Naive thymus-derived CD4-positive, alpha-beta T cell (primary cell): ENCODE data around the gene C18orf32. TPM values are rescaled to one million over a fixed set of nuclear protein-coding genes. Genes with fewer than 3 reads are reported as not detected.
A peak's percentile ranks its signal among the peaks of the same experiment; 100 is the strongest.

Source experiments
- ATAC-seq: fragments of 150-1000 bp; cut with Tn5 transposase; 2 replicates; pipeline ENCODE4 v1.10.0; 2021; ENCODE audit warnings: mild to moderate bottlenecking, moderate library complexity
- CTCF ChIA-PET: fragments of 350-600 bp; sonication (Branson Sonifier 250); formaldehyde crosslinking; loops from one replicate; lab custom pipeline; 2021; ENCODE audit warnings: antibody characterized with exemption; lab: Charles Lee
- POLR2A ChIA-PET: fragments of 350-600 bp; sonication (Branson Sonifier 250); formaldehyde crosslinking; loops from one replicate; lab custom pipeline; 2021; ENCODE audit warnings: antibody characterized with exemption, inconsistent platforms; lab: Charles Lee
- DNase-seq, 9 donors: peaks; one replicate each; pipeline versions ENCODE4 v3.0.0 to v3.0.0-alpha.2; 2020 to 2022; ENCODE audit warnings: mixed read lengths in 1 of 9
- H3K27ac ChIP-seq: one replicate; pipeline ENCODE4 v1.7.0; 2013; ENCODE audit warnings: mild to moderate bottlenecking, low read depth, low read length, moderate library complexity
- H3K27me3 ChIP-seq, 2 donors: one replicate each; pipeline ENCODE4 v1.7.0; 2013; ENCODE audit warnings: low read length in 2 of 2, mild to moderate bottlenecking in 2 of 2, moderate library complexity in 2 of 2; ENCODE audit not compliant: control insufficient read depth in 2 of 2, insufficient read depth in 2 of 2
- H3K36me3 ChIP-seq, 3 experiments: 1 replicate in 2 of 3; 2 replicates in 1 of 3; pipeline ENCODE4 v1.7.0; 2013; ENCODE audit warnings: low read length in 3 of 3, mild to moderate bottlenecking in 3 of 3, moderate library complexity in 1 of 3; ENCODE audit not compliant: insufficient read depth in 3 of 3, control insufficient read depth in 2 of 3
- H3K4me1 ChIP-seq, 2 donors: one replicate each; pipeline ENCODE4 v1.7.0; 2013; ENCODE audit warnings: low read length in 2 of 2, mild to moderate bottlenecking in 2 of 2, moderate library complexity in 1 of 2; ENCODE audit not compliant: control insufficient read depth in 2 of 2, insufficient read depth in 2 of 2
- H3K4me3 ChIP-seq: 2 replicates; pipeline ENCODE4 v1.7.0; 2013; ENCODE audit warnings: mild to moderate bottlenecking, low read length
- H3K9me3 ChIP-seq, 3 experiments: 1 replicate in 2 of 3; 2 replicates in 1 of 3; pipeline ENCODE4 v1.7.0; 2013; ENCODE audit warnings: low read length in 3 of 3; ENCODE audit not compliant: control insufficient read depth in 2 of 3
- H3K27ac Mint-ChIP-seq, 9 donors: one replicate each; pipeline ENCODE4 v1.8.0; 2020 to 2022; ENCODE audit warnings: mixed read lengths in 9 of 9, mild to moderate bottlenecking in 8 of 9, moderate library complexity in 5 of 9, inconsistent platforms in 2 of 9
- H3K27me3 Mint-ChIP-seq, 5 donors: one replicate each; pipeline ENCODE4 v1.8.0; 2021 to 2022; ENCODE audit warnings: mixed read lengths in 5 of 5, mild to moderate bottlenecking in 1 of 5
- H3K36me3 Mint-ChIP-seq, 5 donors: one replicate each; pipeline ENCODE4 v1.8.0; 2020 to 2022; ENCODE audit warnings: mixed read lengths in 5 of 5, mild to moderate bottlenecking in 3 of 5, inconsistent platforms in 1 of 5
- H3K4me1 Mint-ChIP-seq, 7 donors: one replicate each; pipeline ENCODE4 v1.8.0; 2020 to 2022; ENCODE audit warnings: mixed read lengths in 7 of 7, mild to moderate bottlenecking in 3 of 7, inconsistent platforms in 1 of 7
- H3K4me3 Mint-ChIP-seq, 10 donors: one replicate each; pipeline ENCODE4 v1.8.0; 2020 to 2022; ENCODE audit warnings: mild to moderate bottlenecking in 10 of 10, mixed read lengths in 10 of 10, moderate library complexity in 6 of 10, inconsistent platforms in 2 of 10
- H3K9me3 Mint-ChIP-seq, 11 donors: one replicate each; pipeline ENCODE4 v1.8.0; 2020 to 2022; ENCODE audit warnings: mixed read lengths in 11 of 11, mild to moderate bottlenecking in 4 of 11, inconsistent platforms in 1 of 11, moderate library complexity in 1 of 11
- intact Hi-C, 2 donors: fragments of 100-400 bp; cut with micrococcal nuclease; formaldehyde crosslinking; loops; one replicate each; pipeline ENCODE4 v1.15.1; 2023
- polyA plus RNA-seq, 2 donors: library from polyadenylated mRNA; unstranded; fragments of 300-500 nt; fragmentation: Illumina TruSeq; gene quantifications; one replicate each; pipeline ENCODE4 v1.2.3, GENCODE V29; 2021
- total RNA-seq, 6 experiments: library from RNA in 5 of 6; stranded (reverse) in 5 of 6; gene quantifications; 1 replicate in 5 of 6; 2 replicates in 1 of 6; pipeline ENCODE4 v1.2.3 and lab custom pipeline; 2021 to 2026

Gene C18orf32
- total RNA-seq = 10 to 100 TPM; 22.5 to 53.6 (median 31.5) TPM
- 10 to 100 TPM; 51.8 to 84.1 TPM for polyA plus RNA-seq
- 7.9 reads per million, percentile 32 among the genes with 10 or more reads in this experiment for total RNA-seq (lab: John Stamatoyannopoulos, UW)

DNA sequence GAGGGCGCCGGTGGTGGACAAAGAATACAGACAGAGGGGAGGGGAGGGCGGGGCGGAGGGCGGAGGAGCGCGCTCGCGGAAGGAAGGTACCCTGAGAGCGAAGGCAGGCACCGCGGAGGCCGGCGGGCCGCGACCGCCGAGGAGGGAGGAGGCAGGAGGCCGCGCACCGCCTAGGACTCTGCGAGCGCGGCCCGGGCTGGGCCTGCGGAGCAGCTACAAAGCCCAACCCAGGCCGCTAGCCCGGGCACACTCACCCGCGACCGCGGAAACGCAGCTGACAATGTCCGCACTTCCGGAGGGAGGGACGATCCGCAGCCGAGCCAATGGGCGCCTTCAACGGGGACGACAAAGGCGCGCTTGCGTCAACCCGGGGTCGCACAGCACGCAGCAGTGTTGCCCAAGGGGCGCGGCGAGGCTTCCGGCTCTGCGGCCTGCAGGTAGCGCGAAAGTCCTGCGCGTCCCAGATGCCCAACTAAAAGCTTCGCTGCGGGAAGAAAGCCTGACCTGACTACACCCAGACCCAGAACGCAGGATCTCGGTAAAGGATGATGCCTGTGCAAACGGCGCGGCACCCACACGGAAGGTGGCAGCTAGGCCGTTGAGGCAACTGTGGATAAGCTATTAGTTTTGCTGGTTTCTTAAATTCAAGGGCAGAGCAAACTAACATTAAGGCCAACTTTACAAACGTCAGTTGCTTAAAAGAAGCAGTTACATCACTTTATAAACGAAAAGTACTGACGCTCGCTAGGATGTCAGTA is at the start of gene C18orf32:
Gene C18orf32 (minus strand): TSS at position 282 of the 758 bp plus-strand sequence. CDS start 3,486 bp downstream, outside the sequence.
- no peaks in the 10 kb centered on the region for H3K27me3 ChIP-seq
- intact Hi-C loops = loop anchor here (1.0 to 5.0 kb wide), 8 partner anchors 27 to 1710 kb away; partner anchors contain the start of genes DYM (in 2 of the 2), MBD1 (in 2 of the 2), ACAA2 (in 1 of the 2) and CFAP53 (in 1 of the 2)
- ATAC-seq (peak; percentile 94), DNase-seq (peak; percentile 84 to 93 (median 92))
- H3K36me3 Mint-ChIP-seq = peaks cover 28 to 50% (median 41%) of the 10 kb centered on the region in 5 donors
- H3K4me3 ChIP-seq = peak within 1 kb of the TSS; percentile 95
- ChIA-PET CTCF (interaction anchor here (0.6 to 1.2 kb wide), 2 partner anchors 20 to 28 kb away, joined by 3 read pairs; no protein-coding TSS in a partner anchor), POLR2A (interaction anchor here (0.5 to 3.0 kb wide), 19 partner anchors 9 to 1387 kb away, joined by 3 to 31 read pairs (median 4); partner anchors contain the start of genes DYM and MBD1)
- H3K27me3 Mint-ChIP-seq = no peaks in the 10 kb centered on the region
- no peaks in the 10 kb centered on the region for H3K9me3 Mint-ChIP-seq
- H3K27ac ChIP-seq = peak within 1 kb of the TSS; percentile 95
- peak within 1 kb of the TSS; percentile 77 to 98 (median 94) for H3K4me3 Mint-ChIP-seq
- H3K9me3 ChIP-seq = no peaks in the 10 kb centered on the region
- peak within 1 kb of the TSS; percentile 90 to 98 (median 96) for H3K27ac Mint-ChIP-seq
- H3K4me1 Mint-ChIP-seq = peaks cover 40 to 83% (median 70%) of the 10 kb centered on the region in 7 donors
- peaks cover 34 to 39% of the 10 kb centered on the region in 2 donors for H3K4me1 ChIP-seq
- peaks cover 9 to 52% (median 28%) of the 10 kb centered on the region in 3 experiments for H3K36me3 ChIP-seq

DNA sequence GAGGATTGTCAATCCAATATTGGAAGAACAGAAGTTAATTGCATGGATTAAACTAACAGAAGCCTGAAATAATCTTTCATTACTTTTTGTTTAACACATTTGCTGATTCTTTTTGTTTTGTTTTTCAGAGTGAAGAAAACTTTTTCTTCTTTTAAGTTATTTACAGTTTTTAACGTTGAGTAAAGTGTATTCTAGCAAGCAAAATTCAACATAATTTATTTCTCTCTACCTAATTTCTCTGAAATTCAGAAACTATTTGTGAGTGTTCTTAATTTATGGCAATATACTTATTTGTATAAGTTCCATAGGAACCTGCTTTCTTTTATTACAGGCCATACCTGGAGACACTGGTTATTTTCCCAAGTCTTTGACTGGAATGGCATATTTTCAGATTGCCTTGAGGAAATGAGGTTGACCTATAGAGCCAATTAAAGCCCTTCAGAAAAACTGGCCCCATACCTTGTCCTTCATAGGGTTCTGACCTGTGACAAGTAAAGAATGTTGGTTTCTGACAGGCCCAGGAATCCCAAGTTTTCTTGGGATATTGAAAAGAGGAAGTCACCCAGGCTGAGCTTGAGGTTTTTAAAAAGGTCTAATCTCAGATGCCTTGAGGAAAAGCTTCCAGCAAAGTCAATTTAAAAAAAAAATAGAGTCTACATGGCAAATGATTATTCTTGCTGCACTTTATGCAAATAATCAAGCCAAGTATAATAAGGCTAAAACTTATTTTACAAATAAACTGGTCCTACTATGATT is 48.0 kb upstream of the C18orf32 start:
- intact Hi-C loops = no loop called here
- ChIA-PET POLR2A (interaction anchor here (0.7 kb wide), 1 partner anchor 201 kb away, joined by 3 read pairs; no protein-coding TSS in a partner anchor), CTCF (interaction anchor here (0.7 kb wide), 1 partner anchor 443 kb away, joined by 8 read pairs; no protein-coding TSS in a partner anchor)
- Histone ChIP-seq H3K4me1 (no peaks in the 10 kb centered on the region), H3K9me3 (peaks cover 0 to 6% (median 0%) of the 10 kb centered on the region in 3 experiments), H3K27ac (no peak overlapping the region), H3K36me3 (no peaks in the 10 kb centered on the region), H3K27me3 (no peaks in the 10 kb centered on the region), H3K4me3 (no peak overlapping the region)
- Mint-ChIP-seq H3K4me3 (no peak overlapping the region), H3K36me3 (no peaks in the 10 kb centered on the region), H3K4me1 (no peaks in the 10 kb centered on the region), H3K27me3 (peaks cover 0 to 18% (median 17%) of the 10 kb centered on the region in 5 donors), H3K27ac (no peak overlapping the region), H3K9me3 (peaks cover 0 to 14% (median 0%) of the 10 kb centered on the region in 11 donors)
- DNase-seq = no peak
- no peak for ATAC-seq

- H3K36me3 ChIP-seq = no peaks in the 10 kb centered on the region
- H3K9me3 Mint-ChIP-seq = peaks cover 0 to 14% (median 0%) of the 10 kb centered on the region in 11 donors
- H3K4me1 ChIP-seq = no peaks in the 10 kb centered on the region
- H3K27me3 Mint-ChIP-seq = peaks cover 0 to 29% (median 18%) of the 10 kb centered on the region in 5 donors
- intact Hi-C loops = no loop called here
- H3K36me3 Mint-ChIP-seq = no peaks in the 10 kb centered on the region
- DNase-seq (no peak), ATAC-seq (no peak)
- H3K27ac Mint-ChIP-seq = no peak overlapping the region
- ChIA-PET CTCF (interaction anchor here (0.7 kb wide), 1 partner anchor 108 kb away, joined by 3 read pairs; no protein-coding TSS in a partner anchor), POLR2A (no interaction called here)
- no peak overlapping the region for H3K4me3 ChIP-seq
- peaks cover 0 to 6% (median 0%) of the 10 kb centered on the region in 3 experiments for H3K9me3 ChIP-seq
- no peaks in the 10 kb centered on the region for H3K27me3 ChIP-seq
- H3K4me3 Mint-ChIP-seq = no peak overlapping the region
- H3K27ac ChIP-seq = no peak overlapping the region
- H3K4me1 Mint-ChIP-seq = peaks cover 0 to 2% (median 0%) of the 10 kb centered on the region in 7 donors
Observed at GRCh38 chr18:49531678-49532153, 44.7 kb upstream of the C18orf32 start.

- H3K27ac Mint-ChIP-seq = no peak overlapping the region
- Histone ChIP-seq H3K27me3 (no peaks in the 10 kb centered on the region), H3K9me3 (peaks cover 0 to under 1% (median 0%) of the 10 kb centered on the region in 3 experiments), H3K36me3 (no peaks in the 10 kb centered on the region), H3K4me1 (no peaks in the 10 kb centered on the region), H3K27ac (no peak overlapping the region), H3K4me3 (no peak overlapping the region)
- peaks cover 0 to 2% (median 0%) of the 10 kb centered on the region in 7 donors for H3K4me1 Mint-ChIP-seq
- no peak overlapping the region for H3K4me3 Mint-ChIP-seq
- intact Hi-C loops = no loop called here
- no peaks in the 10 kb centered on the region for H3K36me3 Mint-ChIP-seq
- CTCF ChIA-PET = no interaction called here
- ATAC-seq = no peak
- POLR2A ChIA-PET = no interaction called here
- peaks cover 0 to 3% (median 0%) of the 10 kb centered on the region in 11 donors for H3K9me3 Mint-ChIP-seq
- DNase-seq = no peak
- H3K27me3 Mint-ChIP-seq = peaks cover 0 to 25% (median 15%) of the 10 kb centered on the region in 5 donors
Observed at GRCh38 chr18:49529596-49529995, 42.6 kb upstream of the C18orf32 start.

DNA sequence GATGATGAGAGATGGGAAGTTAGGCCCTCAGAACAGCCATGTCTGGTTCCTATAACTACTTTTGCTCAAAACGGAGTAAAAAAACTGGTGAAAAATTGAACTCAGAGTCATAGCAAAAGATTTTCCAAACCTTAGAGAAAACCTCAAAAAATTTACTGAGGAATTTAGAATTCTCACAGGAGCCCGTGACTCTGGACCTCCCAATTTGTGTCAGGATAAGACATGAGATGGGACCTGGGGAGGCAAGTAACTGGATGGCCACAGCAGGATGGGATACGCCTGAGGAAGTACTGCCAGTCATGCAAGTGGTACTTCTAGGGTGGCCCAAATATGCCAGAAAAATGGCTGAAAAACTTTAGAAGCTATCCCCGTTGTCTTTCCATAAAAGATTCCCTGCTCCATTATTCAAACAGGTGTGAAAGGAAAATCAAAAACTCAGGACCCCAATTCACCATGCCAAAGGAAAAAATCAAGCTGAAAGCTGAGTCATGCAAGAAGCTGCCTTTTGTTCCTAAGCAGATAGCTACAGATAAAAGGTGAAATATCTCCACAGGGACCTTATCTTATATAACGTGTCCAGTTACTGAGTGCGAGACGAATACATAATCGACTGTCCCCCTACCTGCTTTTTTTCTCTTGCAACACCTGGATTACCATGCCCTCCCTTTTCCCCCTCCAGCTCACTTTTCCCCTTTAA is 40.7 kb upstream of the C18orf32 start:
- DNase-seq (no peak), ATAC-seq (no peak)
- H3K27me3 ChIP-seq = no peaks in the 10 kb centered on the region
- no peaks in the 10 kb centered on the region for H3K9me3 Mint-ChIP-seq
- no peak overlapping the region for H3K4me3 Mint-ChIP-seq
- H3K36me3 Mint-ChIP-seq = no peaks in the 10 kb centered on the region
- peaks cover 0 to 22% (median 11%) of the 10 kb centered on the region in 5 donors for H3K27me3 Mint-ChIP-seq
- H3K27ac ChIP-seq = no peak overlapping the region
- H3K36me3 ChIP-seq = no peaks in the 10 kb centered on the region
- H3K4me3 ChIP-seq = no peak overlapping the region
- CTCF ChIA-PET = no interaction called here
- H3K9me3 ChIP-seq = no peaks in the 10 kb centered on the region
- intact Hi-C loops = no loop called here
- no peak overlapping the region for H3K27ac Mint-ChIP-seq
- POLR2A ChIA-PET = no interaction called here
- H3K4me1 Mint-ChIP-seq = peaks cover 0 to 2% (median 0%) of the 10 kb centered on the region in 7 donors
- no peaks in the 10 kb centered on the region for H3K4me1 ChIP-seq

DNA sequence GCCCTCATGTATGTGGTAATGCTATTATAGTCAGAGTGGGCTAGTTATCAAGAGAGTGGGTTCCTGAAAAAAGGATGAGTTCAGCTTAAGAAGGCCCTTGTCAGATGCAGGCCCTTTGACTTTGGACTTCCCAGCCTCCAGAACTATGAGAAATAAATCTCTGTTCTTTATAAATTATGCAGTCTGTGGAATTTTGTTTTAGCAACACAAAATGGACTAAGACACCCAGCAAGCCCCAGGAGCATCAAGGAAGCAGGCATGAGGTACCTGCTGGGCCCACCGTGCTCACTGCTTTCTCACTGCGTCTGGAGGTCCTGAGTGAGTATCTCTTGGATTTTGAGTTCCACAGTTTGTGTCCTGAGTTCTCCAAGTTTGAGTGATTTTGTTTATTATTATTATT is 38.9 kb upstream of the C18orf32 start:
- Histone ChIP-seq H3K36me3 (no peaks in the 10 kb centered on the region), H3K4me3 (no peak overlapping the region), H3K9me3 (no peaks in the 10 kb centered on the region), H3K27me3 (no peaks in the 10 kb centered on the region), H3K4me1 (no peaks in the 10 kb centered on the region), H3K27ac (no peak overlapping the region)
- H3K4me1 Mint-ChIP-seq = peaks cover 0 to 2% (median 0%) of the 10 kb centered on the region in 7 donors
- H3K4me3 Mint-ChIP-seq = no peak overlapping the region
- H3K27me3 Mint-ChIP-seq = peaks cover 0 to 22% (median 10%) of the 10 kb centered on the region in 5 donors
- no peak for ATAC-seq
- H3K27ac Mint-ChIP-seq = no peak overlapping the region
- ChIA-PET CTCF (no interaction called here), POLR2A (no interaction called here)
- DNase-seq = no peak
- H3K36me3 Mint-ChIP-seq = no peaks in the 10 kb centered on the region
- intact Hi-C loops = no loop called here
- no peaks in the 10 kb centered on the region for H3K9me3 Mint-ChIP-seq
